IPS-18a (cell line): ENCODE data around the gene COG7.
A peak's percentile ranks its signal among the peaks of the same experiment; 100 is the strongest.
"Not testable (repeated sequence)": the region's sequence is repeated elsewhere in the genome, so short reads cannot be mapped to it uniquely, and the experiment has no call there.

Experiments
- H3K27ac ChIP-seq: one replicate; pipeline ENCODE4 v1.5.1; 2013; ENCODE audit warnings: low read length
- H3K27me3 ChIP-seq: one replicate; pipeline ENCODE4 v1.6.1; 2013; ENCODE audit warnings: mild to moderate bottlenecking, low read length; ENCODE audit not compliant: control insufficient read depth, insufficient read depth
- H3K36me3 ChIP-seq: one replicate; pipeline ENCODE4 v1.6.1; 2013; ENCODE audit warnings: low read depth, low read length; ENCODE audit not compliant: control insufficient read depth
- H3K4me1 ChIP-seq: one replicate; pipeline ENCODE4 v1.6.1; 2013; ENCODE audit warnings: low read depth, low read length; ENCODE audit not compliant: control insufficient read depth
- H3K4me3 ChIP-seq: one replicate; pipeline ENCODE4 v1.5.1; 2013; ENCODE audit warnings: low read length
- H3K9ac ChIP-seq: one replicate; pipeline ENCODE4 v1.6.1; 2013; ENCODE audit warnings: mild to moderate bottlenecking, low read length, moderate library complexity
- H3K9me3 ChIP-seq: one replicate; pipeline ENCODE4 v1.6.1; 2013; ENCODE audit warnings: low read depth, low read length; ENCODE audit not compliant: control insufficient read depth

The COG7 gene

GRCh38 chr16:23408242-23408822, 44.7 kb downstream of the COG7 start:
- Histone ChIP-seq H3K27me3 (no peaks in the 10 kb centered on the region), H3K4me3 (no peak overlapping the region), H3K36me3 (peaks cover 17% of the 10 kb centered on the region), H3K9me3 (no peaks in the 10 kb centered on the region), H3K9ac (peak overlapping the region; percentile 48), H3K27ac (peak overlapping the region; percentile 14), H3K4me1 (peaks cover 20% of the 10 kb centered on the region)

GRCh38 chr16:23407436-23408127, 45.4 kb downstream of the COG7 start:
- H3K27ac ChIP-seq: no peak overlapping the region
- H3K36me3 ChIP-seq: peaks cover 20% of the 10 kb centered on the region
- no peak overlapping the region for H3K4me3 ChIP-seq
- no peaks in the 10 kb centered on the region for H3K27me3 ChIP-seq
- H3K4me1 ChIP-seq: peaks cover 20% of the 10 kb centered on the region
- no peak overlapping the region for H3K9ac ChIP-seq
- H3K9me3 ChIP-seq: no peaks in the 10 kb centered on the region

- Histone ChIP-seq H3K27ac (no peak overlapping the region), H3K9me3 (no peaks in the 10 kb centered on the region), H3K4me1 (peaks cover 20% of the 10 kb centered on the region), H3K4me3 (no peak overlapping the region), H3K9ac (no peak overlapping the region), H3K36me3 (peaks cover 20% of the 10 kb centered on the region), H3K27me3 (no peaks in the 10 kb centered on the region)
Measured at GRCh38 chr16:23406546-23407240, 46.3 kb downstream of the COG7 start.

GRCh38 chr16:23406024-23406423, 47.0 kb downstream of the COG7 start:
- Histone ChIP-seq H3K27ac (no peak overlapping the region), H3K27me3 (no peaks in the 10 kb centered on the region)

GRCh38 chr16:23403547-23403946, 49.4 kb downstream of the COG7 start:
- H3K36me3 ChIP-seq: peaks cover 15% of the 10 kb centered on the region
- no peaks in the 10 kb centered on the region for H3K9me3 ChIP-seq
- no peak overlapping the region for H3K4me3 ChIP-seq
- no peaks in the 10 kb centered on the region for H3K27me3 ChIP-seq
- H3K27ac ChIP-seq: no peak overlapping the region
- no peak overlapping the region for H3K9ac ChIP-seq
- H3K4me1 ChIP-seq: peaks cover 19% of the 10 kb centered on the region

More at GRCh38 chr16:23406024-23406423, 47.0 kb downstream of the COG7 start:
- Histone ChIP-seq H3K9ac (no peak overlapping the region), H3K36me3 (peaks cover 16% of the 10 kb centered on the region), H3K4me1 (peaks cover 20% of the 10 kb centered on the region), H3K4me3 (no peak overlapping the region), H3K9me3 (no peaks in the 10 kb centered on the region)

- Histone ChIP-seq H3K9ac (no peak overlapping the region), H3K27ac (no peak overlapping the region), H3K4me1 (peaks cover 21% of the 10 kb centered on the region), H3K36me3 (peaks cover 20% of the 10 kb centered on the region), H3K9me3 (no peaks in the 10 kb centered on the region), H3K4me3 (no peak overlapping the region), H3K27me3 (no peaks in the 10 kb centered on the region)
Measured at GRCh38 chr16:23402100-23402499, 50.9 kb downstream of the COG7 start.

GRCh38 chr16:23401139-23401538, 51.9 kb downstream of the COG7 start:
- H3K9ac ChIP-seq: no peak overlapping the region
- no peak overlapping the region for H3K4me3 ChIP-seq
- H3K27ac ChIP-seq: no peak overlapping the region
- no peaks in the 10 kb centered on the region for H3K27me3 ChIP-seq
- H3K4me1 ChIP-seq: peaks cover 21% of the 10 kb centered on the region
- peaks cover 20% of the 10 kb centered on the region for H3K36me3 ChIP-seq
- H3K9me3 ChIP-seq: no peaks in the 10 kb centered on the region

- not testable (repeated sequence) for H3K27me3 ChIP-seq, H3K9ac ChIP-seq, H3K27ac ChIP-seq, H3K9me3 ChIP-seq
- Histone ChIP-seq H3K4me3 (peak overlapping the region; percentile 4), H3K36me3 (peaks cover 15% of the 10 kb centered on the region), H3K4me1 (peaks cover 21% of the 10 kb centered on the region)
Measured at GRCh38 chr16:23400447-23400846, 52.5 kb downstream of the COG7 start.

- H3K4me3 ChIP-seq: peak overlapping the region; percentile 4
- peak overlapping the region; percentile 25 for H3K9ac ChIP-seq
- H3K36me3 ChIP-seq: peaks cover 13% of the 10 kb centered on the region
- H3K27ac ChIP-seq: no peak overlapping the region
- no peaks in the 10 kb centered on the region for H3K9me3 ChIP-seq
- peaks cover 21% of the 10 kb centered on the region for H3K4me1 ChIP-seq
- no peaks in the 10 kb centered on the region for H3K27me3 ChIP-seq
Measured at GRCh38 chr16:23398987-23399805, 53.8 kb downstream of the COG7 start.

GRCh38 chr16:23397464-23397863, 55.5 kb downstream of the COG7 start:
- Histone ChIP-seq H3K27me3 (no peaks in the 10 kb centered on the region), H3K36me3 (peaks cover 10% of the 10 kb centered on the region), H3K9ac (no peak overlapping the region), H3K4me1 (peaks cover 21% of the 10 kb centered on the region), H3K27ac (no peak overlapping the region), H3K4me3 (no peak overlapping the region), H3K9me3 (no peaks in the 10 kb centered on the region)

GRCh38 chr16:23395732-23396131, 57.3 kb downstream of the COG7 start:
- Histone ChIP-seq H3K9me3 (no peaks in the 10 kb centered on the region), H3K9ac (no peak overlapping the region), H3K4me3 (no peak overlapping the region), H3K4me1 (peaks cover 21% of the 10 kb centered on the region), H3K27ac (no peak overlapping the region), H3K36me3 (peaks cover 16% of the 10 kb centered on the region), H3K27me3 (no peaks in the 10 kb centered on the region)
